ENCODE data around the gene NCK1.

Gene NCK1

GRCh38 chr3:136906725-136907124, 44.7 kb downstream of the NCK1 start:
- no peak for DNase-seq (ENCODE audit: low read depth in 1 of 2, low spot score in 1 of 2)
- Histone ChIP-seq H3K27me3 (ENCODE audit: insufficient read depth, poor library complexity, severe bottlenecking) (no peaks in the 10 kb centered on the region), H3K27ac (replicated peaks) (no peak overlapping the region), H3K4me3 (replicated peaks; ENCODE audit: insufficient read depth, low read length) (no peak overlapping the region)
- TF ChIP-seq SPI1 (IDR thresholded peaks at IDR 0.05; ENCODE audit: borderline replicate concordance, low read depth) (no peak), POLR2AphosphoS5 (IDR thresholded peaks at IDR 0.05; ENCODE audit: low read depth) (no peak), GABPA (IDR thresholded peaks at IDR 0.05; ENCODE audit: low read depth) (no peak)
- TF ChIP-seq, protein P1, sequence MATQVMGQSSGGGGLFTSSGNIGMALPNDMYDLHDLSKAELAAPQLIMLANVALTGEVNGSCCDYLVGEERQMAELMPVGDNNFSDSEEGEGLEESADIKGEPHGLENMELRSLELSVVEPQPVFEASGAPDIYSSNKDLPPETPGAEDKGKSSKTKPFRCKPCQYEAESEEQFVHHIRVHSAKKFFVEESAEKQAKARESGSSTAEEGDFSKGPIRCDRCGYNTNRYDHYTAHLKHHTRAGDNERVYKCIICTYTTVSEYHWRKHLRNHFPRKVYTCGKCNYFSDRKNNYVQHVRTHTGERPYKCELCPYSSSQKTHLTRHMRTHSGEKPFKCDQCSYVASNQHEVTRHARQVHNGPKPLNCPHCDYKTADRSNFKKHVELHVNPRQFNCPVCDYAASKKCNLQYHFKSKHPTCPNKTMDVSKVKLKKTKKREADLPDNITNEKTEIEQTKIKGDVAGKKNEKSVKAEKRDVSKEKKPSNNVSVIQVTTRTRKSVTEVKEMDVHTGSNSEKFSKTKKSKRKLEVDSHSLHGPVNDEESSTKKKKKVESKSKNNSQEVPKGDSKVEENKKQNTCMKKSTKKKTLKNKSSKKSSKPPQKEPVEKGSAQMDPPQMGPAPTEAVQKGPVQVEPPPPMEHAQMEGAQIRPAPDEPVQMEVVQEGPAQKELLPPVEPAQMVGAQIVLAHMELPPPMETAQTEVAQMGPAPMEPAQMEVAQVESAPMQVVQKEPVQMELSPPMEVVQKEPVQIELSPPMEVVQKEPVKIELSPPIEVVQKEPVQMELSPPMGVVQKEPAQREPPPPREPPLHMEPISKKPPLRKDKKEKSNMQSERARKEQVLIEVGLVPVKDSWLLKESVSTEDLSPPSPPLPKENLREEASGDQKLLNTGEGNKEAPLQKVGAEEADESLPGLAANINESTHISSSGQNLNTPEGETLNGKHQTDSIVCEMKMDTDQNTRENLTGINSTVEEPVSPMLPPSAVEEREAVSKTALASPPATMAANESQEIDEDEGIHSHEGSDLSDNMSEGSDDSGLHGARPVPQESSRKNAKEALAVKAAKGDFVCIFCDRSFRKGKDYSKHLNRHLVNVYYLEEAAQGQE (IDR thresholded peaks at IDR 0.05; ENCODE audit: insufficient replicate concordance, low read depth) = no peak
- TF ChIP-seq, protein P2, sequence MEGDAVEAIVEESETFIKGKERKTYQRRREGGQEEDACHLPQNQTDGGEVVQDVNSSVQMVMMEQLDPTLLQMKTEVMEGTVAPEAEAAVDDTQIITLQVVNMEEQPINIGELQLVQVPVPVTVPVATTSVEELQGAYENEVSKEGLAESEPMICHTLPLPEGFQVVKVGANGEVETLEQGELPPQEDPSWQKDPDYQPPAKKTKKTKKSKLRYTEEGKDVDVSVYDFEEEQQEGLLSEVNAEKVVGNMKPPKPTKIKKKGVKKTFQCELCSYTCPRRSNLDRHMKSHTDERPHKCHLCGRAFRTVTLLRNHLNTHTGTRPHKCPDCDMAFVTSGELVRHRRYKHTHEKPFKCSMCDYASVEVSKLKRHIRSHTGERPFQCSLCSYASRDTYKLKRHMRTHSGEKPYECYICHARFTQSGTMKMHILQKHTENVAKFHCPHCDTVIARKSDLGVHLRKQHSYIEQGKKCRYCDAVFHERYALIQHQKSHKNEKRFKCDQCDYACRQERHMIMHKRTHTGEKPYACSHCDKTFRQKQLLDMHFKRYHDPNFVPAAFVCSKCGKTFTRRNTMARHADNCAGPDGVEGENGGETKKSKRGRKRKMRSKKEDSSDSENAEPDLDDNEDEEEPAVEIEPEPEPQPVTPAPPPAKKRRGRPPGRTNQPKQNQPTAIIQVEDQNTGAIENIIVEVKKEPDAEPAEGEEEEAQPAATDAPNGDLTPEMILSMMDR (IDR thresholded peaks at IDR 0.05; ENCODE audit: insufficient read depth, low read length) = no peak

DNA sequence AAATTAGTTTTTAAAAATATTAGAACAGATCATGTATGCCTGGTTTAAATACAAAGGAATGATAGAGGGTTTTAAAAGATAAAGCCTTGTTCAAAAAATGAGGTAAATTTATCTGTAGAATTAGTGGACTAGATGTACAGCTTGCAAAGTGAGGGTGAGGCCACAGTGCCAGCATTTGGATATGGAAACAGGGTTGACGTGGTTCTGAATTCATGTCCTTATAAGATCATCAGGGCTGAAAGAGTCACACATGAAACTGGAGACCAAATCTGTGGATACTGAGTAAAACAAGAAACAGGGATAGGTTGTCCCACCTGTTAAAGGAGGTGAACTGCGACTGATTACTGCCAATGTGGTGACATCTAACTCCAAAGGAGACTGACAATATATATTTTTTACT, 46.3 kb downstream of the NCK1 start:
- H3K27ac ChIP-seq (replicated peaks) = no peak overlapping the region
- H3K4me3 ChIP-seq (replicated peaks; ENCODE audit: insufficient read depth, low read length) = no peak overlapping the region
- H3K27me3 ChIP-seq (ENCODE audit: insufficient read depth, poor library complexity, severe bottlenecking) = no peaks in the 10 kb centered on the region
- TF ChIP-seq, protein P2 (IDR thresholded peaks at IDR 0.05; ENCODE audit: insufficient read depth, low read length) = no peak
- DNase-seq (ENCODE audit: low read depth in 1 of 2, low spot score in 1 of 2) = no peak

GRCh38 chr3:136909187-136909586, 47.2 kb downstream of the NCK1 start:
- Histone ChIP-seq H3K4me3 (replicated peaks; ENCODE audit: insufficient read depth, low read length) (no peak overlapping the region), H3K27me3 (ENCODE audit: insufficient read depth, poor library complexity, severe bottlenecking) (no peaks in the 10 kb centered on the region), H3K27ac (replicated peaks) (no peak overlapping the region)
- DNase-seq (ENCODE audit: low read depth in 1 of 2, low spot score in 1 of 2) = no peak
- no peak for TF ChIP-seq POLR2AphosphoS5 (IDR thresholded peaks at IDR 0.05; ENCODE audit: low read depth)
- TF ChIP-seq SPI1 (IDR thresholded peaks at IDR 0.05; ENCODE audit: borderline replicate concordance, low read depth) = no peak
- TF ChIP-seq GABPA (IDR thresholded peaks at IDR 0.05; ENCODE audit: low read depth) = no peak
- TF ChIP-seq, protein P2 (IDR thresholded peaks at IDR 0.05; ENCODE audit: insufficient read depth, low read length) = no peak
- TF ChIP-seq, protein P1 (IDR thresholded peaks at IDR 0.05; ENCODE audit: insufficient replicate concordance, low read depth) = no peak

DNA sequence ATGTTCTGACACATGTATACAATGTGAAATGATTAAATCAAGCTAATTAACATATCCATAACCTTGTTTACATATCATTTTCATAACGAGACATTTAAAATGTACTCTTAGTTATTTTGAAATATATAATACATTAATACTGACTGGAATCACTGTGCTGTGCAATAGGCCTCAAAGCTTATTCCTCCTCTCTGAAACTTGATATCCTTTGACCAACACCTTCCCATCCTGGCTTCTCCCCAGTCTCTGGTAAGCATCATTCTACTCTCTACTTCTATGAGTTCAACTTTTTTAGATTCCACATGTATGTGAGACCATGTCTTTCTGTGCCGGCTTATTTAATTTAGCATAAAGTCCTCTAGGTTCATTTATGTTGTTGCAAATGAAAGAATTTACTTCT, 48.7 kb downstream of the NCK1 start:
- Histone ChIP-seq H3K27me3 (ENCODE audit: insufficient read depth, poor library complexity, severe bottlenecking) (no peaks in the 10 kb centered on the region), H3K4me3 (replicated peaks; ENCODE audit: insufficient read depth, low read length) (no peak overlapping the region), H3K27ac (replicated peaks) (no peak overlapping the region)
- no peak for DNase-seq (ENCODE audit: low read depth in 1 of 2, low spot score in 1 of 2)
- TF ChIP-seq, protein P2 (IDR thresholded peaks at IDR 0.05; ENCODE audit: insufficient read depth, low read length) = no peak
- TF ChIP-seq, protein P1 (IDR thresholded peaks at IDR 0.05; ENCODE audit: insufficient replicate concordance, low read depth) = no peak
- no peak for TF ChIP-seq SPI1 (IDR thresholded peaks at IDR 0.05; ENCODE audit: borderline replicate concordance, low read depth)
- no peak for TF ChIP-seq GABPA (IDR thresholded peaks at IDR 0.05; ENCODE audit: low read depth)
- TF ChIP-seq POLR2AphosphoS5 (IDR thresholded peaks at IDR 0.05; ENCODE audit: low read depth) = no peak
